ENCODE results near the gene GRIK4. TPM values are rescaled to one million over a fixed set of nuclear protein-coding genes. Genes with fewer than 3 reads are reported as not detected.

Gene GRIK4
- total and polyA plus RNA-seq, 2 of the 4 experiments (the other 2 are of a cell fraction), result 0.18 to 0.38 TPM

GRCh38 chr11:120548682-120549209, 37.2 kb downstream of the GRIK4 start (continued):
- TF ChIP-seq BHLHE40 (IDR thresholded peaks at IDR 0.05; ENCODE audit: low read depth, low read length), result no peak

DNA sequence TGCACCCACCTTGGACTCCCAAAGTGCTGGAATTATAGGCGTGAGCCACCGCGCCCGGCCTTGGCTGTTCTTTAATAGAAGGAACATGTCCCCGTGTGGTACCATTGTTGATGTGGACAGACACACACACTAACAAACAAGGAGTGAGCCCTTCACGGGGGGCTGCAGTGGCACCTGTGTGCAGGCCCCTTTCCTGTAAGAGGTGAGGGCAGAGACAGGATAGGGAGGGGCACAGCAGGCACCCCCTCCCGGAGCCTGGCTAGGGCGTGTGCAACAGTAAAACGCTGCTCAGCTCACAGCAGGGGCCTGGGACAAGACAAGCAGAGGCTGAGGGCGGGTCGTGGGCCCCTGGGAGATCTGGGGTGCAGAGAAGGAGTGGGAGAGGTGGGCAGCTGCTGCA, 37.8 kb downstream of the GRIK4 start:
- no peaks in the 10 kb centered on the region for H3K36me3 ChIP-seq (ENCODE audit: control insufficient read depth, insufficient read depth, low read length)
- H3K4me1 ChIP-seq (ENCODE audit: control insufficient read depth, insufficient read depth, low read length), result peaks cover 23% of the 10 kb centered on the region
- in situ Hi-C loops (cut with MboI; ENCODE audit: low sequenced_read_pairs) (no loop called here), intact Hi-C loops (cut with micrococcal nuclease) (loop anchor here (5.0 to 10.0 kb wide), 2 partner anchors 165 to 212 kb away; partner anchors contain the start of gene ARHGEF12), dilution Hi-C loops (cut with HindIII; ENCODE audit: low sequenced_read_pairs, unreplicated experiment) (no loop called here)
- H2AFZ ChIP-seq (replicated peaks; ENCODE audit: low read length, poor library complexity), result no peak overlapping the region
- no peaks in the 10 kb centered on the region for H3K27me3 ChIP-seq (ENCODE audit: control insufficient read depth, insufficient read depth, low read length)
- DNase-seq, result no peak
- H3K14ac ChIP-seq (replicated peaks; ENCODE audit: low read depth, low read length), result no peak overlapping the region
- no TSS peak for BruUV-seq (replicated peaks)
- POLR2A ChIA-PET (ENCODE audit: unreplicated experiment), result no interaction called here
- H3K9me3 ChIP-seq (ENCODE audit: control insufficient read depth, insufficient read depth, low read length), result no peaks in the 10 kb centered on the region
- H2AK5ac ChIP-seq (ENCODE audit: low read depth, low read length), result no peak overlapping the region
- no peaks in the 10 kb centered on the region for H3K79me1 ChIP-seq (ENCODE audit: low read depth in 1 of 2, low read length in 2 of 2)
- no peak overlapping the region for H3K27ac ChIP-seq (ENCODE audit: insufficient read depth, low read length)
- no peak for ATAC-seq (ENCODE audit: low read depth)
- H3K9ac ChIP-seq (ENCODE audit: low read depth, low read length), result no peak overlapping the region
- H3K18ac ChIP-seq (ENCODE audit: low read depth, low read length), result no peak overlapping the region
- no peak overlapping the region for H2BK120ac ChIP-seq (ENCODE audit: low read depth, low read length)
- H4K91ac ChIP-seq (ENCODE audit: insufficient read depth, low read depth, low read length), result no peak overlapping the region
- H3K9me1 ChIP-seq (ENCODE audit: insufficient read depth, low read length), result peaks cover 24% of the 10 kb centered on the region
- no peak overlapping the region for H4K8ac ChIP-seq (ENCODE audit: low read depth in 2 of 2, low read length in 2 of 2)
- H4K5ac ChIP-seq (ENCODE audit: low read depth, low read length), result no peak overlapping the region
- no peak overlapping the region for H3K4me3 ChIP-seq (ENCODE audit: insufficient read depth, low read depth, low read length)
- no peak overlapping the region for H2AK9ac ChIP-seq (replicated peaks; ENCODE audit: low read depth, low read length, poor library complexity)
- H2BK15ac ChIP-seq (ENCODE audit: low read depth, low read length), result no peak overlapping the region
- H2BK20ac ChIP-seq (ENCODE audit: low read depth, low read length), result no peak overlapping the region
- no peak overlapping the region for H3K56ac ChIP-seq (ENCODE audit: extremely low read depth, insufficient read depth, low read length)
- WGBS, 2 experiments (ENCODE audit: extremely low coverage in 2 of 2, insufficient read length in 1 of 2), result 83% methylated on average over 2 of the region's 11 CpGs; no CpG with 5 or more reads in 1 of the 2 experiments
- no peak overlapping the region for H2BK5ac ChIP-seq (ENCODE audit: low read depth, low read length, poor library complexity, severe bottlenecking)
- H3K23ac ChIP-seq (ENCODE audit: low read depth, low read length), result no peak overlapping the region
- CTCF ChIA-PET, result no interaction called here
- peaks cover 10% of the 10 kb centered on the region for H4K20me1 ChIP-seq (ENCODE audit: insufficient read depth, low read length)
- H3K4me2 ChIP-seq (ENCODE audit: low read depth, low read length), result no peak overlapping the region
- no peak overlapping the region; the same call in 1 of the 2 replicates for H3K4ac ChIP-seq (ENCODE audit: low read depth, low read length)
- TF ChIP-seq RFX5 (IDR thresholded peaks at IDR 0.05; ENCODE audit: low read depth, low read length) (no peak), MAZ (IDR thresholded peaks at IDR 0.05; ENCODE audit: borderline replicate concordance, low read depth, low read length) (no peak), CEBPB (IDR thresholded peaks at IDR 0.05; ENCODE audit: low read depth, low read length) (no peak), FOS (IDR thresholded peaks at IDR 0.05; ENCODE audit: low read depth, low read length) (no peak), MAFK (IDR thresholded peaks at IDR 0.05; ENCODE audit: low read depth, low read length) (no peak), CHD1 (IDR thresholded peaks at IDR 0.05; ENCODE audit: low read depth, low read length) (no peak), CTCF (conservative IDR thresholded peaks at IDR 0.05; ENCODE audit: low read depth, low read length) (no peak), RAD21 (IDR thresholded peaks at IDR 0.05; ENCODE audit: low read length) (no peak), RCOR1 (IDR thresholded peaks at IDR 0.05; ENCODE audit: insufficient replicate concordance, low read length) (no peak), USF2 (IDR thresholded peaks at IDR 0.05; ENCODE audit: low read depth, low read length) (no peak), POLR2A (IDR thresholded peaks at IDR 0.05; ENCODE audit: low read depth, low read length) (no peak), MXI1 (IDR thresholded peaks at IDR 0.05; ENCODE audit: borderline replicate concordance, low read depth, low read length) (no peak), SMC3 (IDR thresholded peaks at IDR 0.05; ENCODE audit: low read depth, low read length) (no peak), NFE2L2 (IDR thresholded peaks at IDR 0.05; ENCODE audit: low read depth, low read length) (no peak)
